Mesangial cell (primary cell): Measurements from ENCODE around the gene WFDC6. TPM values are rescaled to one million over a fixed set of nuclear protein-coding genes. Genes with fewer than 3 reads are reported as not detected.

ENCODE experiments used
- total RNA-seq: library from RNA; depleted of rRNA; stranded (reverse); fragments of >200 nt; gene quantifications from 2 replicates; pipeline ENCODE4 v1.2.3, GENCODE V29; 2015

WFDC6 gene
- not detected in 2 replicates for total RNA-seq

GRCh38 chr20:45539382-45539781 is at the start of gene WFDC6:
Gene WFDC6 (minus strand): TSS chr20:45539482. CDS start chr20:45539407, 75 bp downstream.

GRCh38 chr20:45579184-45579583 is 39.9 kb upstream of the WFDC6 start, which contains the start of gene WFDC8:
Gene WFDC8 (minus strand): TSS chr20:45579284. CDS start chr20:45579247, 37 bp downstream.

GRCh38 chr20:45547206-45547770 is 8.0 kb upstream of the WFDC6 start, which contains the start of gene EPPIN:
Gene EPPIN (minus strand): TSS chr20:45547401. CDS start chr20:45547357, 44 bp downstream.

GRCh38 chr20:45515147-45515913 is 24.0 kb downstream of the WFDC6 start, which contains the start of gene SPINT3:
Gene SPINT3 (minus strand): TSS chr20:45515622. CDS start chr20:45515608, 14 bp downstream.

Other genes with a start within 250 kb of the WFDC6 start
- gene RBPJL, start 232.6 kb downstream of the WFDC6 start, total RNA-seq = not detected in 2 replicates
- not detected in 2 replicates for gene MATN4, start 231.2 kb downstream of the WFDC6 start, total RNA-seq
- gene SDC4, start 191.1 kb downstream of the WFDC6 start, total RNA-seq = 92.6 and 201 TPM in 2 replicates
- 53.3 and 63.6 TPM in 2 replicates for gene SYS1, start 176.3 kb downstream of the WFDC6 start, total RNA-seq
- gene TP53TG5, start 161.2 kb downstream of the WFDC6 start, total RNA-seq = not detected in 2 replicates
- 36.2 and 36.6 TPM in 2 replicates for gene DBNDD2, start 131.2 kb downstream of the WFDC6 start, total RNA-seq
- gene PIGT, start 123.3 kb downstream of the WFDC6 start, total RNA-seq = 81.5 and 125 TPM in 2 replicates
- 0.98 and 9.8 TPM in 2 replicates for gene WFDC2, start 69.7 kb downstream of the WFDC6 start, total RNA-seq
- not detected in 2 replicates for gene SPINT3, start 23.9 kb downstream of the WFDC6 start, total RNA-seq
- not detected in 2 replicates for gene EPPIN, start 7.9 kb upstream of the WFDC6 start, total RNA-seq
- gene WFDC8, start 39.8 kb upstream of the WFDC6 start, total RNA-seq = not detected in 2 replicates
- gene WFDC10A, start 90.3 kb upstream of the WFDC6 start, total RNA-seq = not detected in 2 replicates
- gene WFDC9, start 91.8 kb upstream of the WFDC6 start, total RNA-seq = not detected in 2 replicates
- not detected in 2 replicates for gene WFDC11, start 130.8 kb upstream of the WFDC6 start, total RNA-seq
- gene WFDC13, start 162.6 kb upstream of the WFDC6 start, total RNA-seq = not detected in 2 replicates
- not detected in 2 replicates for gene WFDC10B, start 165.5 kb upstream of the WFDC6 start, total RNA-seq
- gene SPINT4, start 182.9 kb upstream of the WFDC6 start, total RNA-seq = not detected in 2 replicates